T47D (cell line): Measurements from ENCODE around the gene GP9.

ENCODE experiments used
- DNase-seq, 2 experiments: peaks; one replicate each; pipeline versions ENCODE4 v3.0.0 to v3.0.0-alpha.2; 2011 to 2012; ENCODE audit warnings: low read depth in 1 of 2, low spot score in 1 of 2
- JUND ChIP-seq: IDR thresholded peaks from 2 replicates; pipeline ENCODE4 v1.6.1; 2012; ENCODE audit warnings: low read depth
- in situ Hi-C: cut with HindIII; loops from 2 replicates; pipeline ENCODE4 v1.10.0; 2016; ENCODE audit warnings: low sequenced_read_pairs, low pct_unique_long_range_greater_than_20kb

GP9 gene

DNA sequence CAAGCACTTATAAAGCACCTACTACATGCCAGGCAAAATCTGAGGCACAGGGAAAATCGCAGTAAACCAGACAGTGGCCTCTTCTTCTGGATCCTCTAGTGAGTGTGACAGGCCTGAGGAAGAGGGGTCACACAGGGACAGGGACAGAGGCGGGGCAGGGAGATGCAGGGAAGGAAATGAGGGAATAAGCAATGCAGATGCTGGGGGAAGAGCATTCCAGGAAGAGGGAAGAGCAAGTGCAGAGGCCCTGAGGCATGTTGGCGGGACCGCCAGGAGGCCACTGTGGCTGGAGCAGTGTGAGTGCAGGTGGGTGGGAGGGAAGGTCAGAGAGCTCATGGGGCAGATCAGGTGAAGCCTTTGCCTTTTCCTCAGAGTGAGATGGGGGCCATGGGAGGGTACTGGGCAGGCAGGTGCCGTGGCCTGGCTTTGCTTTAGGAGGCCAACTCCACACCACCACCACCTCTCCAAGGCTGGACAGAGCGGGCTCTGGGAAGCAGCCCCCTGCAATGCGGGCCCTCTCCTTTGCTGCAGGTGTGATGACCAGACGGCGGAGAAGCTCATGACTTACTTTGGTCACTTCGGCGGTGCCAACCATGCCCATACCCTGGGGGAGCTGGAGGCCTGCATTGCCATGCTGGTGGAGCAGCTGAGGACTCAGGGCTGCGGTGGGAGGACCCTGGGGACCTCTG is 26.8 kb upstream of the GP9 start:
- no peak for TF ChIP-seq JUND
- no peak for DNase-seq
- in situ Hi-C loops, result no loop called here

GRCh38 chr3:129034642-129035041 is 25.9 kb upstream of the GP9 start:
- DNase-seq, result peak; percentile 39 to 45
- TF ChIP-seq JUND, result no peak
- in situ Hi-C loops, result no loop called here

DNA sequence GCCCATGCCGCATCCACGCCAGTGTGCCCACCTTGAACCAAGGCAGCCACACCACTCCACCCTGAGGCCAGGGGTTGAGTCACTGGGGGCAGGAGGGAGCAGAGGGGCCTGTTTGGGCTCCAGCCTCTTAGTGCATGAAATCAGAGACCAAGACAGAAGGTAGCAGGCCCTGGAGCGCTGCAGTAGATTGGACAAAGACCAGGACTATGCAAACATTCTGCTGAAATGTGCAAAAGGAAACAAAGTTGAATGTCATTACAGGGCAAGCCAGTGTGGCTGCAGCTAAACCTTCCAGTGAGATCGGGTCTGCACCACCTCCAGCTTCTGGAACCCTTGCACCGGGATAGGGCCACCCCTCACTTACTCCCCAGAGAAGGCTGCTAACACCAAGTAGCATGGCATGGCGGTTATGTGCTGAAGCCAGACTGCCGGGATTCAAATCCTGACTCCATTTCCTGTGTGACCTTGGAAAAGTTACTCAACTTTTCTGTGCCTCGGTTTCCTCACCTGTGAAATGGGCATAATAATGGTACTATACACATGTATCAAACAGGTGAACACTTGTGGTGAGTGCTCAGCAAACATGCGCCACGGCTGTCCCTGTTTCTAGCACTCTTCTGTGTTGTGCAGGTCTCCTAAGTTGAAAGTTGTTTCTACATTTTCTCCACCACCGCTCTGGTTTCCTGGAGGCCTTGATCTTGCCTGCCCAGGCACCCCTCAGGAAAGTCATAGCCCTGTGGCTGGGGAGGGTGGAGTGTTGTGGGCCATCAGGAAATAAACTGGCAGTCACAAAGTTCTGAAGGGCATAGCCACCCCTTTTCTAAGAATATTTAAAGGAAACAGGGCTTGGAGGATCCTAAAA is 25.0 kb upstream of the GP9 start:
- TF ChIP-seq JUND, result no peak
- DNase-seq, result no peak
- in situ Hi-C loops, result no loop called here

DNA sequence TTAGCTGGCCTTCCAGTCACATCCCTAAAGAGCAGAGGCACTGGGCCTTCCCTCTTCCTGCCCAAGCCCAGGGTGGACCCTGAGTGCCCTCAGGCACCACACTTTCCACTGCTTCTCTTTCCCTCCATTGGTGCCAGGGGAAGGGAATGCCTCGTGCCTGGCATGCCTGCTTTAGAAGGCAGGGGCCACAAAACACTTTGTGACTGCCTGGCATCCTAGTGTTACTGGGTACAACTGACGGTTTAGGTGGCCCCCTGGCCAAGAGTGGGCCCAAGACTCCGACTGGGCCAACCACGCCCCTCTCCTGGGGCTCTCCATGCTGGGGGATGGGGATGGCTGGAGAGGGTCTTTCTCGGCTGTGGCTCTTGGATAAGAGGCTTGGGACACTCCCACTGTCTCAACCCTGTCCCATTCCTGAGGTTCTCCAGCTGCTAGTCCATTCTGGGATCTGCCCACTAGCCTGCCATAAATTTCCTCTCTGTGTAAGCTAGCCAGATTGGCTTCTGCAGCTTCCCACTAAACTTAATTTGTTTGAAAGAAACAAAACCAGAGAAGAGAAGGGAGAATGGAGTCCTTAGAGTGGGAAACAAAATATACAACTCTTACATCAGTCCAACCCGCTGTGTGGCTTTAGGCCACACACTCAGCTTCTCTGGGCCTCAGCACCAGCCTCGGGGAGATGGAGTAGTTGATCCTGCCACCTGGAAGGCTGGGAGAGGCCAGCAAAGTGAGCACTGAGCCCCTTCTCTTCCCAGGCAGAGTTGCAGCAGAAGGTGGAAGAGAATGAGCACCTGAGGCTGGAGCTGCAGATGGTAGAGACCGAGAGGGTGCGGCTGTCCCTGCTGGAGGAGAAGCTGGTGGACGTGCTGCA is 24.1 kb upstream of the GP9 start:
- DNase-seq, result no peak
- TF ChIP-seq JUND, result no peak
- in situ Hi-C loops, result no loop called here

DNA sequence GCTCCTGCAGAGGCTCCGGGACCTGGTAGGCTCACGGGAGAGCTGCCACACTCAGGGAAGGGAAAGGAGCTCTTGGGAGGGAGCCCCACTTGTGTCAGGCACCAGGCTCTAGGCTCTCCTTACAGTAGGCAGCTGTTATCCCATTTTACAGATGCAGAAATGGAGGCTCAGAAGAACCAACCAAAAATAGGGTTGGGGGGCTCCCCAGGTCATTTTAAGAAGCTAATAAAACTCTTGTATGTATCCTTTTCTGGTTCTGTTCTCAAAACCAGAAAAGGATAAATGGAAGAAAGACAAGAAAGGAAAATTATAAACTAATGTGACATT is 23.5 kb upstream of the GP9 start:
- no peak for DNase-seq
- no peak for TF ChIP-seq JUND
- in situ Hi-C loops, result no loop called here

DNA sequence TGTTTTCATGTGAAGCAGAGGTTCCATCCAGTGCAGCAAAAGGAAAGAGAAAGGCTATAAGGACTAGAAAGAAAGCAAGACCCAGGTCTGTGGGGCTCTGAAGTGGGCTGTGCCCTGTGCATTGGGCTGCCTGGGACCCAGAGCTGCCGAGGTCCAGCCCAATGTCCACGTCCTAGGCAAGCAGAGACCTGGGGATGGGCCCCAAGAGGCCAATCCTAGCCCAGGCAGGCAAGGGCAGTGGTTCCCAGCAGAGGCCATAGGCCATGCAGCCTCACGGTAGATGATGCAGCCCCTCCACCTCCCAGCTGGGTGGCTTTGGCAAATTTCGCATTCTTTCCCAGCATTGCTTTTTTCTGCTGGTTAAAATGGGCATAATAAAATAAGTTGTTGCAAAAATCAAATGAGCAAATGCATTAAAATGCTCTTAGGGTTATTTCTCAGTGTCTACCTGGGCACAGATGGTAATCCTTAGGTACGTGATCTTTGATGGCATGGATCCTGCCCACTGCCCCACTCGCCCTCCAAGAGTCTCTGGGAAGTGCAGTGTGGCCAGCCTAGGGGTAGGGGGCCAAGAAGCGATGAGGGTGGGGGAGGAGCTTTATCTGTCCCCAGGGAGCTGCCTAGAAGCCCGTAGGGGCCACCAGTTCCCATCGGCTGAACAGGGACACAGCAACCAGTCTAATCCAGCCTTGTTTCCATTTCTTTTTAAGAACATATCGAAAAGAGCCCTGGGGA is 22.3 kb upstream of the GP9 start:
- no peak for DNase-seq
- TF ChIP-seq JUND, result no peak
- in situ Hi-C loops, result no loop called here

DNA sequence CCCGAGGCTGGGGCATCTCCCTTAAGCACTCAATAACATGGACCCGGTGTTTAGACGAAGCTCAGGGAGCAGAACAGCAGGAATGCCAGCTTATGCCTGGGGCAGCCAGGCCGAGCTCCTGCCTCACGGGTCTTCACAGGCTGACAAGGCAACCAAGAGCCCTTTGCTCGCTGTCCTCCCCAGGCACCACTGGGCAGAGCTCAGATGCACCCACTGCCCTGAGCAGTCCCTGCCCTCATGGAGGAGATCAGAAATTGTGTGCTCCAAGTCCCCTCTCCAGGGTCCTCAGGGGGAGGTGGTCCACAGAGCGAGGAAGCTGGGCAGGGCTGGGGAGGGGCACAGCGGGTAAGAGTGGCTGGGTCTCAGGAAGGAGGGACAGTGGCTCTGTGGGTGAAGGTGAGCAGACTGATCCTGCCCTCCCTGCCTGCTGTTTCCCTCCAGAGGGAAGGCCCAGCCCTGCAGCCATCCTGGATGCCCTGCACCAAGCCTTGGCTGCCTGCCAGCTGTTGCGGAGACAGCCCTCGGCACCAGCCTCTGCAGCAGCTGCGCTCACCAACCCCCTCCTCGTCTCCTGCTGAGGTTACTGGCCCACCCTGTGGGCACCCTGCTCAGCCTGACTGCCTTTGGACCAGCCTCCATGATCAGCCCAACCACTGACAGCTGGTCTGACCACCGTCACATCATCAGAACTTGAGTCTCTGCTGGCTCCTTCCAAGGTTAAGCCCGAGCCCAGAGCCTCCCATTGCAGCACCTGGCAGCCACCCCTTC is 21.1 kb upstream of the GP9 start:
- no peak for DNase-seq
- in situ Hi-C loops, result no loop called here
- no peak for TF ChIP-seq JUND

DNA sequence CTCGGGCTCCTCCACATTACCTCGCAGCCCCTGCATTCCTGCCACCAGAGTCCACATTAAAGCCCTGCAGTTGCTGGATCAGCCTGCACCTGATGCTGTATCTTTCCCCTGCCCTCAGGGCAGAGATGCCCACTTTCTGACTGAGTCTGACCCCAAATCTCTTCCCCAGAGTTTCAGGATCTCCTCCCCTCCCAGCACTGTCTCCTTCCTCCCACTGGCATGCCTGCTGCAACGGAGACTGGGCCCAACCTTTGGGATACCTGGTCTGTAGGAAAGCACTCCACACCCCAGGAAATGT is 20.6 kb upstream of the GP9 start:
- DNase-seq, result no peak
- in situ Hi-C loops, result no loop called here
- TF ChIP-seq JUND, result no peak

- in situ Hi-C loops, result no loop called here
- no peak for TF ChIP-seq JUND
Measured at GRCh38 chr3:129040579-129041300, 19.8 kb upstream of the GP9 start.

DNA sequence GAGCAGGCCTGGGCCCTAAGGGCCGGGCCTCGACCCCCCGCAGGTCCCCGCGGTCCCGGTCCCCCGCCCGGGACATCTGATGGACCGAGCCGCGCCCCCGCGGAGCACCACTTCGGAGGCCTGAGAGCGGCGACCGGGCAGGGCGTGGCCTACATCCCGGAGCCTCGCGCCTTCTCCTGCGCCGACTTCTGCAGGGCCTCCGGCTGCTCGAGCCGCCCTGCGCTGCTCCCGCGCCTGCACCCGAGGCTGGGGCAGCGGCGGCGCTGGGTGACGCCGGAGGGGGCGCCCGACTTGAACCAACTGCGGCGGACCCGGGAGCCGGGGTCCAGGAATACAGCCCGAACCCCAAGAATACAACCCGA is 14.9 kb upstream of the GP9 start:
- in situ Hi-C loops, result no loop called here

More at GRCh38 chr3:129040579-129041300, 19.8 kb upstream of the GP9 start:
- no peak for DNase-seq

DNA sequence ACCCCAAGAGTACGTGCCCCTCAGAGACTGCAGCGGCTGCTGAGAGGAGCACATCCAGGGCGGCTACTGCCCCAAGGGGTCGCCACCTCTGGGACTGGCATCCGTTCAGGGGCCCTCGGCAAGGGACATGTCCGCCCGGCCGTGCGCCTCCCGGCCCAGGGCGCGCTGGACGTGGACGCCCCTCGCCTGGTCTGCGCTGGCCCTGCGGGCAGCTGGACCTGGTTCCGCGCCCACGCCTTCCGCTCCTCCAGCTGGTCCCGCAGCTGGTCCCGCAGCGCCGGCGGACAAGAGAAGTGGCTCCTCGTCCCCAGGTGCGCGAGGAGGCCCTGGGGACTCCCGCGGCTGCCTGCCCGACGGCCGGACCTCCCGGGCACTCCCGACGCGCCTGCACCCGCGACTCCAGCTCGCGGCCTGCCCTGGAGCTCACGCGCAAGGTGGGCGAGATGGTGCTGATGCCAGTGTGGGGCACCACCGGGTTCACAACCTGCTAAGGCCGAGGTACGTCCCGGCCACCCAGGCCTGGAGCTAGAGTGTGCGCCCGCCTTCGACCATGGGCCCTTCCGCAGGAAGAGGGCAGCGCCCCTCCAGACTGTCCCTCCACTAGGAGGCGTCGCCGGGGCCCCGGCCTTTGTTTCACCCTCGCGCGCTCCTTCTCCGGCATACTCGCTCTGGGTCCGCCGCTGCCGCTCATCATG is 14.4 kb upstream of the GP9 start:
- in situ Hi-C loops, result no loop called here
- TF ChIP-seq JUND, result no peak
- DNase-seq, result no peak

More for the DNA sequence above, 14.9 kb upstream of the GP9 start:
- DNase-seq, result no peak
- no peak for TF ChIP-seq JUND
